Measurements from ENCODE around the gene SHROOM4. TPM values are rescaled to one million over a fixed set of nuclear protein-coding genes. Genes with fewer than 3 reads are reported as not detected.

SHROOM4 gene
- total RNA-seq, 4 donors from 2014 or later, result 6.3 to 54.7 (median 35.4) TPM

DNA sequence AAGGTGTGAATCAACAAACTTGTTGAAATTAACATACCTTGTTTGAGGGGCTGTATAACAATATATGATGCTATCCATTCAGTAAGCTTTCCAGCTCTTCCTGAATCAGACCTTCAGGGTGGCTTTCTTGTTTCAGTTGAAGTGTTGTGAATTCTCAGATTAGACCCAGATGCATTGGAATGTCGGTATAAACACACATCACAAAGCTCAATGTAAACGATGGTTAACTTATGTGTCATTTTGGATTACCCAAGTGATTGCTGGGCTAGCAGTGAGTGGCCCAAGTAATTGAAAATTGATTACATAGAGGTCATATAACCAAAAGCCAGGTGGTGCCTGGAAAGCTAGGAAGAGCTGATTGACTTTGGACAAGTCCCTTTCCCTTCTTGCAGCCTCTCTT lies 115.0 kb downstream of the SHROOM4 start:
- TF ChIP-seq, protein P1, sequence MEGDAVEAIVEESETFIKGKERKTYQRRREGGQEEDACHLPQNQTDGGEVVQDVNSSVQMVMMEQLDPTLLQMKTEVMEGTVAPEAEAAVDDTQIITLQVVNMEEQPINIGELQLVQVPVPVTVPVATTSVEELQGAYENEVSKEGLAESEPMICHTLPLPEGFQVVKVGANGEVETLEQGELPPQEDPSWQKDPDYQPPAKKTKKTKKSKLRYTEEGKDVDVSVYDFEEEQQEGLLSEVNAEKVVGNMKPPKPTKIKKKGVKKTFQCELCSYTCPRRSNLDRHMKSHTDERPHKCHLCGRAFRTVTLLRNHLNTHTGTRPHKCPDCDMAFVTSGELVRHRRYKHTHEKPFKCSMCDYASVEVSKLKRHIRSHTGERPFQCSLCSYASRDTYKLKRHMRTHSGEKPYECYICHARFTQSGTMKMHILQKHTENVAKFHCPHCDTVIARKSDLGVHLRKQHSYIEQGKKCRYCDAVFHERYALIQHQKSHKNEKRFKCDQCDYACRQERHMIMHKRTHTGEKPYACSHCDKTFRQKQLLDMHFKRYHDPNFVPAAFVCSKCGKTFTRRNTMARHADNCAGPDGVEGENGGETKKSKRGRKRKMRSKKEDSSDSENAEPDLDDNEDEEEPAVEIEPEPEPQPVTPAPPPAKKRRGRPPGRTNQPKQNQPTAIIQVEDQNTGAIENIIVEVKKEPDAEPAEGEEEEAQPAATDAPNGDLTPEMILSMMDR (IDR thresholded peaks at IDR 0.05), result no peak
- ATAC-seq (ENCODE audit: low FRiP score) (no peak), DNase-seq (ENCODE audit: low spot score) (no peak)

GRCh38 chrX:50697691-50698090 lies 116.3 kb downstream of the SHROOM4 start:
- DNase-seq (ENCODE audit: low spot score) (no peak), ATAC-seq (ENCODE audit: low FRiP score) (peak; percentile 70)
- TF ChIP-seq, protein P1 (IDR thresholded peaks at IDR 0.05), result no peak

GRCh38 chrX:50691820-50692219 lies 122.2 kb downstream of the SHROOM4 start:
- TF ChIP-seq, protein P1 (IDR thresholded peaks at IDR 0.05), result no peak
- no peak for ATAC-seq (ENCODE audit: low FRiP score)
- DNase-seq (ENCODE audit: low spot score), result no peak

DNA sequence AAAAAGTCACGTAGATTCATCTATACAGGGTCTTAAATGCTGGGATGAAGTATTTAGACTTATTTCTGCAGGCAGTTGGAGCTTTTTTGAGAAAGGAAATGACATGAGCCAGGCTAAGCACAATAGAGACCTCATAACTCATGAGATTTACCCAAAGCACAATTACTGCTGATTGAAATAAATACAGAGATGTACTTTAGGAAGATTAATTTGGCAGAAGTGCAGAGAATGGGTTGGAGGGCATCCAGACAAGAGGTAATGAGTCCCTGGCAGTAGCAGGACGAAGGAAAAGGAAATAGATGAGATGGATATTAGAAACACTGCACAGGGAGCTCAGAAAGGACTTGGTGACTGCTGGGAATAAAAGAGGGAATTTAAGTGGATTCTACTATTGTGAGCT lies 129.1 kb downstream of the SHROOM4 start:
- TF ChIP-seq, protein P1 (IDR thresholded peaks at IDR 0.05), result no peak
- ATAC-seq (ENCODE audit: low FRiP score) (no peak), DNase-seq (ENCODE audit: low spot score) (no peak)

- TF ChIP-seq, protein P1 (IDR thresholded peaks at IDR 0.05), result no peak
- ATAC-seq (ENCODE audit: low FRiP score), result no peak
- no peak for DNase-seq (ENCODE audit: low spot score)
Measured at GRCh38 chrX:50680990-50681389, 133.0 kb downstream of the SHROOM4 start.

DNA sequence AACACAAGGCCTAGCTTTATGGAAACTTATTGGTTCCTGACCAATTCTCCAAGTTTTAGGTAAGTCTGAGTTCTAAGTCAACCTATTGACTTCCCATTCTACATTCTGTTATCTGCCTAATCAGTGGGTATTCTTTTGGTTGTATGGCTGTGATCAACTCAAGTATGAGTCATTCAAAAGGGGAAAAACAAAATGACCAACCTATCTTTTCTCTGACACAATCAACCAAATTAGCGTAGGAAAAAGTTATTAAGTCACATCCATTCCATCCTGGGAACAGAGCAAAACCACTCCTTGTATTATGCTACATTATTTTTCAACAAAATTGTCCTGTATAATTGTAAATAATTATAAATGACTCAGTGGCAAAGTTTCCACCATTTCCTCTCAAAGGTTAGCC lies 136.2 kb downstream of the SHROOM4 start:
- no peak for ATAC-seq (ENCODE audit: low FRiP score)
- no peak for DNase-seq (ENCODE audit: low spot score)
- TF ChIP-seq, protein P1 (IDR thresholded peaks at IDR 0.05), result no peak

DNA sequence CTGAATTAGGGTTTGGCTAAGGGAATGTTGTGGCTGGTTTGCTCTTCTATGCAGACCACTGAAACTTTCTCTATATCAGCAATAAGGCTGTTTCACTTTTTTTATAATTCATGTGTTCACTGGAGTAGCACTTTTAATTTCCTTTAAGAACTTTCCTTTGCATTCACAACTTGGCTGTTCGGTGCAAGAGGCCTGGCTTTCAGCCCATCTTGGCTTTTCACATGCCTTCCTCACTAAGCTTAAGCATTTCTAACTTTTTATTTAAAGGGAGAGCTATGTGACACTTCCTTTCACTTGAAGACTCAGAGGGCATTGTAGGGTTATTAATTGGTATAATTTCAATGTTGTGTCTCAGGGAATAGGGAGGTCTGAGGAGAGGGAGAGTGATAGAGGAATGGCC lies 142.3 kb downstream of the SHROOM4 start:
- ATAC-seq (ENCODE audit: low FRiP score), result no peak

More for the DNA sequence above, 142.3 kb downstream of the SHROOM4 start:
- DNase-seq (ENCODE audit: low spot score), result no peak
- TF ChIP-seq, protein P1 (IDR thresholded peaks at IDR 0.05), result no peak

Measured in omental fat pad (tissue), 4 donors.